HL-60 (cell line): ENCODE data around the gene ARNT2.

ENCODE experiments used
- CTCF ChIP-seq: IDR thresholded peaks from one replicate; pipeline ENCODE4 v1.5.1; 2011; ENCODE audit warnings: low read length, control low read depth, inconsistent platforms; ENCODE audit not compliant: insufficient read depth
- GABPA ChIP-seq: IDR thresholded peaks from 2 replicates; pipeline ENCODE4 v1.6.1; 2012; ENCODE audit warnings: low read depth
- POLR2AphosphoS5 ChIP-seq: IDR thresholded peaks from 2 replicates; pipeline ENCODE4 v1.6.1; 2012; ENCODE audit warnings: low read depth
- REST ChIP-seq: IDR thresholded peaks from 2 replicates; pipeline ENCODE4 v1.6.1; 2012; ENCODE audit warnings: low read depth; ENCODE audit not compliant: insufficient replicate concordance

- TF ChIP-seq CTCF (no peak), REST (no peak), GABPA (no peak), POLR2AphosphoS5 (no peak)
These were observed 113.1 kb downstream of the ARNT2 start for GRCh38 chr15:80517290-80517689.
